Smooth muscle cell (in vitro differentiated cells): ENCODE measurements around the gene ICAM2. TPM values are rescaled to one million over a fixed set of nuclear protein-coding genes. Genes with fewer than 3 reads are reported as not detected.

Source experiments
- DNase-seq: peaks from one replicate; lab custom pipeline; 2025; ENCODE audit not compliant: unreplicated experiment; lab: John Stamatoyannopoulos, UW
- H2AFZ ChIP-seq: fragments of 200-600 bp; sonication (generic); 2 replicates; pipeline ENCODE4 v1.6.0; 2016; ENCODE audit warnings: antibody characterized with exemption, low read depth, mild to moderate bottlenecking
- H3F3A ChIP-seq: fragments of 200-600 bp; sonication (generic); 2 replicates; pipeline ENCODE4 v1.6.0; 2017; ENCODE audit warnings: antibody characterized with exemption, low read depth
- H3K27ac ChIP-seq: fragments of 200-600 bp; sonication (generic); 2 replicates; pipeline ENCODE4 v1.5.1; 2016; ENCODE audit warnings: low read depth, mild to moderate bottlenecking
- H3K27me3 ChIP-seq: fragments of 200-600 bp; sonication (generic); 2 replicates; pipeline ENCODE4 v1.6.1; 2016; ENCODE audit warnings: low read depth, mild to moderate bottlenecking
- H3K36me3 ChIP-seq: fragments of 200-600 bp; sonication (generic); 2 replicates; pipeline ENCODE4 v1.5.1; 2016; ENCODE audit warnings: low read depth
- H3K4me1 ChIP-seq: fragments of 200-600 bp; sonication (generic); 2 replicates; pipeline ENCODE4 v1.5.1; 2016; ENCODE audit warnings: low read depth
- H3K4me2 ChIP-seq: fragments of 200-600 bp; sonication (generic); 2 replicates; pipeline ENCODE4 v1.6.0; 2016; ENCODE audit warnings: mild to moderate bottlenecking
- H3K4me3 ChIP-seq: fragments of 200-600 bp; sonication (generic); 2 replicates; pipeline ENCODE4 v1.5.1; 2016; ENCODE audit warnings: mild to moderate bottlenecking
- H3K79me2 ChIP-seq: fragments of 200-600 bp; sonication (generic); 2 replicates; pipeline ENCODE4 v1.6.0; 2016; ENCODE audit warnings: low read depth, mild to moderate bottlenecking
- H3K9ac ChIP-seq: fragments of 200-600 bp; sonication (generic); 2 replicates; pipeline ENCODE4 v1.6.0; 2016; ENCODE audit warnings: low read depth
- H3K9me3 ChIP-seq: fragments of 200-600 bp; sonication (generic); replicated peaks from 2 replicates; pipeline ENCODE4 v1.5.1; 2016; ENCODE audit warnings: low read depth
- H4K20me1 ChIP-seq: fragments of 200-600 bp; sonication (generic); 2 replicates; pipeline ENCODE4 v1.6.0; 2016; ENCODE audit warnings: low read depth
- WGBS: methylation state at CpG from one replicate; pipeline ENCODE4 v1.1.7; 2016; ENCODE audit warnings: low lambda C conversion rate; 5-methylcytosine and 5-hydroxymethylcytosine counted together
- polyA plus RNA-seq: library from polyadenylated mRNA; unstranded; fragments of >200 nt; fragmentation: Nextera tagmentation; extraction: Ambion mirVana; gene quantifications from 2 replicates; pipeline ENCODE4 v1.2.1, GENCODE V29; 2016
- total RNA-seq: library from RNA; depleted of rRNA; stranded (reverse); fragments of >200 nt; gene quantifications from 2 replicates; pipeline ENCODE4 v1.2.3, GENCODE V29; 2014
- TF ChIP-seq, protein P1 (sequence below): fragments of 200-600 bp; sonication (generic); IDR thresholded peaks from 2 replicates; pipeline ENCODE4 v1.5.1; 2017; ENCODE audit warnings: borderline replicate concordance, mild to moderate bottlenecking, antibody characterized with exemption; ENCODE audit not compliant: insufficient read depth, poor library complexity, severe bottlenecking

Gene ICAM2
- total and polyA plus RNA-seq, 2 experiments from 2014 or later: 1.0 TPM; not detected in 1

- no peaks in the 10 kb centered on the region for H3F3A ChIP-seq
- 97% methylated on average over 4 of the region's 4 CpGs for WGBS
- no peak overlapping the region for H3K4me2 ChIP-seq
- no peak overlapping the region for H3K4me3 ChIP-seq
- H3K36me3 ChIP-seq: no peaks in the 10 kb centered on the region
- H4K20me1 ChIP-seq: no peaks in the 10 kb centered on the region
- no peak overlapping the region for H3K9ac ChIP-seq
- no peak for DNase-seq
- TF ChIP-seq, protein P1, sequence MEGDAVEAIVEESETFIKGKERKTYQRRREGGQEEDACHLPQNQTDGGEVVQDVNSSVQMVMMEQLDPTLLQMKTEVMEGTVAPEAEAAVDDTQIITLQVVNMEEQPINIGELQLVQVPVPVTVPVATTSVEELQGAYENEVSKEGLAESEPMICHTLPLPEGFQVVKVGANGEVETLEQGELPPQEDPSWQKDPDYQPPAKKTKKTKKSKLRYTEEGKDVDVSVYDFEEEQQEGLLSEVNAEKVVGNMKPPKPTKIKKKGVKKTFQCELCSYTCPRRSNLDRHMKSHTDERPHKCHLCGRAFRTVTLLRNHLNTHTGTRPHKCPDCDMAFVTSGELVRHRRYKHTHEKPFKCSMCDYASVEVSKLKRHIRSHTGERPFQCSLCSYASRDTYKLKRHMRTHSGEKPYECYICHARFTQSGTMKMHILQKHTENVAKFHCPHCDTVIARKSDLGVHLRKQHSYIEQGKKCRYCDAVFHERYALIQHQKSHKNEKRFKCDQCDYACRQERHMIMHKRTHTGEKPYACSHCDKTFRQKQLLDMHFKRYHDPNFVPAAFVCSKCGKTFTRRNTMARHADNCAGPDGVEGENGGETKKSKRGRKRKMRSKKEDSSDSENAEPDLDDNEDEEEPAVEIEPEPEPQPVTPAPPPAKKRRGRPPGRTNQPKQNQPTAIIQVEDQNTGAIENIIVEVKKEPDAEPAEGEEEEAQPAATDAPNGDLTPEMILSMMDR: no peak
- H3K9me3 ChIP-seq: no peaks in the 10 kb centered on the region
- no peak overlapping the region for H2AFZ ChIP-seq
- H3K27me3 ChIP-seq: no peaks in the 10 kb centered on the region
- H3K79me2 ChIP-seq: no peaks in the 10 kb centered on the region
- no peaks in the 10 kb centered on the region for H3K4me1 ChIP-seq
- no peak overlapping the region for H3K27ac ChIP-seq
Measured at GRCh38 chr17:63963123-63963522, 57.3 kb downstream of the ICAM2 start.

GRCh38 chr17:63962298-63962744 lies 58.1 kb downstream of the ICAM2 start:
- Histone ChIP-seq H3K4me1 (no peaks in the 10 kb centered on the region), H3K4me3 (no peak overlapping the region)
- WGBS: 70% methylated on average over 10 of the region's 10 CpGs

DNA sequence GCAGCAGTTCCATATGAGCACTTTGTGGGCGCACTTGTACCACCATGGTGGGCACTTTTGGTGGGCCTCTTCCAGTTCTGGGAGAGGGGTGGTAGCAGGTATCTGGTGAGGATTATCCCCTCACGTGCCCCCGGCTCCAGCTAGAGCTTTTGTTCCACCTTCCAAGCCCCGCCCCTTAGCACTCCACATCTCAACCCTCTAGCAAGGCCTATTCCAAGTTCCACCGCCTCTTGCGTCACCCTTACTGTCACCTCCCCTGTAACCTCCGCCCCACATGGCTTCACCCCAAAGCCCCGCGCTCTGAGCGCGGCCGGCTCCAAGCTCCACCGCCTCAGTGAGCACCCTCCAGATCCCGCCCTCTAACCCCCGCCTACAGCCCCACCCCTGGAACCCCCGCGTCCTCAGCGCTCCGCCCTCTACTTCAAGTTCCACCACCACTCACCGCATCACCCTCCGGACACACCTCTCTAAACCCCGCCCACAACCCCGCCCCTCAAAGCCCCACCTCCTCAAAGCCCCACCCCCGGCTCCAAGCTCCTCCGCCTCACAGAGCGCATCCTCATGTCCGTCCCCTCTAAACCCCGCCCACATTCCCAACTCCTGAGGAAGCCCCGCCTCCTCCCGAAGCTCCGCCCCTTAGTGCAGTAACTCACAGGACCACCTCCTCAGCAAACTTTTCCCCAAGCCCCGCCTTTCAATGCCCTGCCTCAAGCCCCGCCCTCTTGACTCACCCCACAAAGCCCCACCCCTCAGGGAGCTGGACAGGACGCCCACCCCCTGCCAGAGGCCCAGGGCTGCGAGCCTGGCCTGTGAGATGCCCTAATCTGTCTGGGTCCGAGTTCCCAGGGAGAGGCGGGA lies 58.8 kb downstream of the ICAM2 start:
- Histone ChIP-seq H3K9me3 (no peaks in the 10 kb centered on the region), H3K9ac (no peak overlapping the region), H3K27ac (no peak overlapping the region), H3K27me3 (no peaks in the 10 kb centered on the region), H3K79me2 (no peaks in the 10 kb centered on the region), H3K4me1 (no peaks in the 10 kb centered on the region), H3K4me3 (peak overlapping the region; percentile 20), H4K20me1 (no peaks in the 10 kb centered on the region), H3K36me3 (no peaks in the 10 kb centered on the region), H2AFZ (no peak overlapping the region), H3F3A (no peaks in the 10 kb centered on the region), H3K4me2 (peak overlapping the region; percentile 51)
- DNase-seq: peak; percentile 56
- 17% methylated on average over 13 of the region's 37 CpGs for WGBS
- TF ChIP-seq, protein P1: no peak

More at GRCh38 chr17:63962298-63962744, 58.1 kb downstream of the ICAM2 start:
- H3K9me3 ChIP-seq: no peaks in the 10 kb centered on the region
- no peaks in the 10 kb centered on the region for H3K79me2 ChIP-seq
- no peak overlapping the region for H3K4me2 ChIP-seq
- H3K9ac ChIP-seq: no peak overlapping the region
- H2AFZ ChIP-seq: no peak overlapping the region
- TF ChIP-seq, protein P1: no peak
- H4K20me1 ChIP-seq: no peaks in the 10 kb centered on the region
- DNase-seq: no peak
- no peaks in the 10 kb centered on the region for H3K36me3 ChIP-seq
- no peaks in the 10 kb centered on the region for H3F3A ChIP-seq
- no peaks in the 10 kb centered on the region for H3K27me3 ChIP-seq
- H3K27ac ChIP-seq: no peak overlapping the region
